Measurements from ENCODE around the gene WWC2.

DNA sequence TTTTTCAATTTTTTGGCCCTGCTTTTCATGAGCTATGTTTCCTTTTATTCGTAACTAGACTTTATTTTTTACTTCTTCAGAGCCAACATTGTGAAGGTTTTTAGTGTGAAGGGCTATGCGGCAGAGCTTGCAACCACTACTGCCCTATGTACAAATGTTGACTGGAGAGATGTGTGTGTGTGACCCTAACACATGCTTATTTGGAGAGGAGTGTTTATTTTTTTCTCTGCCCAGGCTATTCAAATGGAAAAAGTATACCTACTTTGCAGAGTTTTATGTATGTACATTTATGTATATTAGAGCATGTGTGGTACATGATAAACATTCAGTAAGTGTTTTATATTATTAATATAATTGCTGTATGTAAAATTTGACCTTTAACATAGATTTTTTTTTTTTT, 86.5 kb downstream of the WWC2 start:
- TF ChIP-seq, protein P1, sequence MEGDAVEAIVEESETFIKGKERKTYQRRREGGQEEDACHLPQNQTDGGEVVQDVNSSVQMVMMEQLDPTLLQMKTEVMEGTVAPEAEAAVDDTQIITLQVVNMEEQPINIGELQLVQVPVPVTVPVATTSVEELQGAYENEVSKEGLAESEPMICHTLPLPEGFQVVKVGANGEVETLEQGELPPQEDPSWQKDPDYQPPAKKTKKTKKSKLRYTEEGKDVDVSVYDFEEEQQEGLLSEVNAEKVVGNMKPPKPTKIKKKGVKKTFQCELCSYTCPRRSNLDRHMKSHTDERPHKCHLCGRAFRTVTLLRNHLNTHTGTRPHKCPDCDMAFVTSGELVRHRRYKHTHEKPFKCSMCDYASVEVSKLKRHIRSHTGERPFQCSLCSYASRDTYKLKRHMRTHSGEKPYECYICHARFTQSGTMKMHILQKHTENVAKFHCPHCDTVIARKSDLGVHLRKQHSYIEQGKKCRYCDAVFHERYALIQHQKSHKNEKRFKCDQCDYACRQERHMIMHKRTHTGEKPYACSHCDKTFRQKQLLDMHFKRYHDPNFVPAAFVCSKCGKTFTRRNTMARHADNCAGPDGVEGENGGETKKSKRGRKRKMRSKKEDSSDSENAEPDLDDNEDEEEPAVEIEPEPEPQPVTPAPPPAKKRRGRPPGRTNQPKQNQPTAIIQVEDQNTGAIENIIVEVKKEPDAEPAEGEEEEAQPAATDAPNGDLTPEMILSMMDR (IDR thresholded peaks at IDR 0.05) = no peak
- no peak for TF ChIP-seq POLR2A (IDR thresholded peaks at IDR 0.05)

Measured in Peyer's patch (tissue), 4 donors.